Measurements from ENCODE around the gene ZNF541.
A peak's percentile ranks its signal among the peaks of the same experiment; 100 is the strongest.

ZNF541 gene, protein sequence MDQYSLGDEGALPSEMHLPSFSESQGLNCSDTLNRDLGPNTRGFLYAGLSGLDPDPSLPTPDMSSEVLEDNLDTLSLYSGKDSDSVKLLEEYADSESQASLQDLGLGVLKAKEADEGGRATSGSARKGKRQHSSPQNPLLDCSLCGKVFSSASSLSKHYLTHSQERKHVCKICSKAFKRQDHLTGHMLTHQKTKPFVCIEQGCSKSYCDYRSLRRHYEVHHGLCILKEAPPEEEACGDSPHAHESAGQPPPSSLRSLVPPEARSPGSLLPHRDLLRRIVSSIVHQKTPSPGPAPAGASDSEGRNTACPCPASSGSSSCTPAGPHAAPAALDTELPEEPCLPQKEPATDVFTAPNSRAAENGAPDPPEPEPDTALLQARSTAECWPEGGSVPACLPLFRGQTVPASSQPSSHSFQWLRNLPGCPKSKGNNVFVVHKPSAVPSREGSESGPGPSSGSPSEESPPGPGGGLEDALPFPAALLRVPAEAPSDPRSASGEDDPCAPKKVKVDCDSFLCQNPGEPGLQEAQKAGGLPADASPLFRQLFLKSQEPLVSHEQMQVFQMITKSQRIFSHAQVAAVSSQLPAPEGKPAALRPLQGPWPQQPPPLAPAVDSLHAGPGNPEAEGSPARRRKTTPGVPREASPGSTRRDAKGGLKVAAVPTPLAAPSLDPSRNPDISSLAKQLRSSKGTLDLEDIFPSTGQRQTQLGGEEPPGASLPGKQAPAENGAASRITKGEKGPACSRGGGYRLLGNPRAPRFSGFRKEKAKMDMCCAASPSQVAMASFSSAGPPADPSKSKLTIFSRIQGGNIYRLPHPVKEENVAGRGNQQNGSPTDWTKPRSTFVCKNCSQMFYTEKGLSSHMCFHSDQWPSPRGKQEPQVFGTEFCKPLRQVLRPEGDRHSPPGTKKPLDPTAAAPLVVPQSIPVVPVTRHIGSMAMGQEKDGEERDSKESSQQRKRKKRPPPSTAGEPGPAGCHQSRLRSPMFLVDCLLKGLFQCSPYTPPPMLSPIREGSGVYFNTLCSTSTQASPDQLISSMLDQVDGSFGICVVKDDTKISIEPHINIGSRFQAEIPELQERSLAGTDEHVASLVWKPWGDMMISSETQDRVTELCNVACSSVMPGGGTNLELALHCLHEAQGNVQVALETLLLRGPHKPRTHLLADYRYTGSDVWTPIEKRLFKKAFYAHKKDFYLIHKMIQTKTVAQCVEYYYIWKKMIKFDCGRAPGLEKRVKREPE (N-terminal part only)

DNA sequence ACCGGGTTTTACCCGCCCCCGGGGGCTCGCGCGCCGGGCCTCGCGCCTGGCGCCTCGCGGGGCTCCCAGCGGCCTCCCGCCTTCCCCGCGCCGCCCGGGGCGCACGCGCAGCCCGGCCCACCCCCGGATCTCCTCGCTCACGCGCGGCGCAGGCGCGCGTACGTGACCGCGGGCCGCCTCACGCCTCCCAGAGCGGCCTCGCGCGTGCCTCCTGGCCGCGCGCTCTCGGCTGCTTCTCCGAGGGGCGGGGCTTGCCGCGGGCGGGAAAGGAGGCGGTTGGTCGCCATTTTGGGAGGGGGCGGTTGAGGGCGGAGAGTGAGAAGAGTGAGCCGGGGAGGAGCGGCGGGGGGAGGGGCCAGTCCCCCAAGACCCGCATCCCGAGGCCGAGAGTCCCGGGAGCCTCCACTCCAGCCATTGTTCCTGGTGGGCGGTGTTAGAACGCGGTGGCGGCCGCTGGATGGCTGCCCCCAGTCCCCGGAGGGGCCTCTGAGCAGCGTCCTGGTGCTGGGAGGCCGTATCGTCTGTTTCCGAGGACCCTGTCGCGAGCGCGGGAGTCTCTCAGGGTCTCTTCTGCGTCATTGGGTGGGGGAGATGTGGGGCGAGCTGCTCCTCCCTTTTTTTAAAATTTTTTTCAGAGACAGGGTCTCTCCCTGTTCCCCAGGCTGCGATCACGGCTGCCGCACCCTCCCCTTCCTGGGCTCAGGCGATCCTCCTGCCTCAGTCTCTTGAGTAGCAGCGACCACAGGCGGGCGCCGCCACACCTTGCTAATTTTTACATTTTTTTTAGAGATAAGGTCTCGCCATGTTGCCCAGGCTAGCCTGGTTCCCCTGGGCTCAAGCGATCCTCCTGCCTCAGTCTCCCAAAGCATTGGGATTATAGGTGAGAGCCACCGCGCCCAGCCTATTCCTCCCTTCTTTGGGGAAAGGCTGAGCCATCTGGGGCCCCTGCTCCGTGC is at the start of gene ZNF541:
Gene ZNF541, minus strand, starts transcription at position 78 of the 956 bp plus-strand sequence. CDS start 17,292 bp downstream, outside the sequence.
- DNase-seq = peak; percentile 78

DNA sequence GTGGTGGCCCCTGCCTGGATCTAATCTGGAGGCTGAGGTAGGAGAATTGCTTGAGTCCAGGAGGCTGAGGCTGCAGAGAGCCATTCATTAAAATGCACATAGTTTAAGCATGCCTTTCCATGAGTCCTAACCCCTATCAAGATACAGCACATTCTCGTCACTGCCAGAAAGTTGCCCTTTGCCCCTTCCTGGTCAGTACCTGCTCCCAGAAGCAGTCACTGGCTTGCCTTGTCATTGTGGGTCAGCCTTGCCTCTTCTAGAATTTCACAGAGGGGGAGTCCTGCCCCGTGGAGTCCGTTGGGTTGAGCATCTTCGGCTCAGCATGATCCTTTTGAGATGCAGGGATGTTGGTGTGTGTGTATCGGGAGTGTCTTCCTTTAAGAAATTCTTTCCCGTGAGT is 46.8 kb upstream of the ZNF541 start:
- no peak for DNase-seq

DNA sequence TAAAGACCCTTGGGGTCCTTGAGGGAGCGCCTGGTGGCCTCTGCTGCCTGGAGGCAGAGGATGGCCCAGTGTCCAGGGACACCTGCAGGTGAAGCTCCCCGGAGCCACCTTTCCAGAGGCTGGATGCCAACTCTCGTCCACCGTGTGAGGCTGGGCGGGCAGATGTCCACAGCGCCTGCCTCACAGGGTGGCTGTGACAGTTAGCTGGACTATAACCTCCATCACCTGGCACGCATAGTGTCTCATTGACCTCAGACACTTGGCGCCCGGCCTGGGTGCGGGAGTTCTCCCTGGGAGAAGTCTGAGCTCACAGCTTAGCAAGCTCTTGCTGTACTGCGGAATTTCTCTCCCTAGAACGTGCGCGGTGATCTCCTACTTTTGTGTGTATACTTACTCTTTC is 45.8 kb upstream of the ZNF541 start:
- DNase-seq = no peak

DNA sequence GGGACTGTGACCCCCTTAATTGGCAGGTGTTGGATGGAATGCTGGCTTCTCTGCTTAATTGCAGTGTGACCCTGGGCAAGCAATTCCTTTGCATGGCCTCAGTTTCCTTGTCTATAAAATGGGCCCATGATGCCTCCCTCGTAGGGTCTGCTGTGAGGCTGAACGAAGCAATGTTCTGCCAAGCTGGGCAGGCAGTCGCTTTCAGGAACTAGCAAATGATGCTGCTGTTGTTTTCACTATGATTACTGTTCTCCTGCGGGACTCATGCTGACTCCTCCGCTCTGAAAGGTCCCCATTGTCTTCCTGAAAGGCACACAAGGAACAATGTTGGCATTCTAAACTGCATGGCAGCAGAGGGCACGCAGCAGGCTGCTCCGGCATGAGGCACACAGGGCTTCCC is 42.8 kb upstream of the ZNF541 start:
- DNase-seq = no peak

DNA sequence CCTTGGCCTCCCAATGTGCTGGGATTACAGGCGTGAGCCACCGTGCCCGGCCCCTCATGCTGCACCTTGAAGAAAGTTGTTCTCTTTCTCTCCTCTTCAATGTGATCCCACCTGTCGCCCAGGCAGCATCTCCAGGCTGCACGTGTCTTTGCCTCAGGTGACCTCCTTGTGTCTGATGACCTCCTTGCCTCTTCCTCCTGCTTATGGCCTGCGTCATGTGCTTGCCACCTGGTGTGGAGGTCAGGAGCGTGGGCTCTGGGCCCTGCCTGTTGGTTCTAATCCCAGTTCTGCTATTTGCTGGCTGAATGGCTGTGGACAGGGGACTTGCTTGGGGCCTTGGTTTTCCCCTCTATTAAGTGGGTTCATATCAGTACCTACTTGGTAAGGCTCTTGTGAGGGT is 42.3 kb upstream of the ZNF541 start:
- no peak for DNase-seq

GRCh38 chr19:47614559-47614958 is 41.6 kb upstream of the ZNF541 start:
- DNase-seq = no peak

DNA sequence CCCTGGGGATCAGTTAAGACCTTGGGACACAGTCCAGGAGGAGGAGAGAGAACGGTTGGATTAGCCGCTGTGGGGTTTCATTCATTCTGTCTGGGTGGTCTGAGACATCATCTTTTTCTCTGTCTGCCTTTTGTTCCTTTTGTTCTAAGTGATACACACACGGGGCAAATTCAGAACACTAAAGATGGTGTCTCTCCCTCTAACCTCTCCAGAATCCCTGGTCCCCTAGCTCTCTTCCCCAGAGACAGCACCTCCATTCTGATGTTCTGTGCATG is 41.0 kb upstream of the ZNF541 start:
- DNase-seq = no peak

DNA sequence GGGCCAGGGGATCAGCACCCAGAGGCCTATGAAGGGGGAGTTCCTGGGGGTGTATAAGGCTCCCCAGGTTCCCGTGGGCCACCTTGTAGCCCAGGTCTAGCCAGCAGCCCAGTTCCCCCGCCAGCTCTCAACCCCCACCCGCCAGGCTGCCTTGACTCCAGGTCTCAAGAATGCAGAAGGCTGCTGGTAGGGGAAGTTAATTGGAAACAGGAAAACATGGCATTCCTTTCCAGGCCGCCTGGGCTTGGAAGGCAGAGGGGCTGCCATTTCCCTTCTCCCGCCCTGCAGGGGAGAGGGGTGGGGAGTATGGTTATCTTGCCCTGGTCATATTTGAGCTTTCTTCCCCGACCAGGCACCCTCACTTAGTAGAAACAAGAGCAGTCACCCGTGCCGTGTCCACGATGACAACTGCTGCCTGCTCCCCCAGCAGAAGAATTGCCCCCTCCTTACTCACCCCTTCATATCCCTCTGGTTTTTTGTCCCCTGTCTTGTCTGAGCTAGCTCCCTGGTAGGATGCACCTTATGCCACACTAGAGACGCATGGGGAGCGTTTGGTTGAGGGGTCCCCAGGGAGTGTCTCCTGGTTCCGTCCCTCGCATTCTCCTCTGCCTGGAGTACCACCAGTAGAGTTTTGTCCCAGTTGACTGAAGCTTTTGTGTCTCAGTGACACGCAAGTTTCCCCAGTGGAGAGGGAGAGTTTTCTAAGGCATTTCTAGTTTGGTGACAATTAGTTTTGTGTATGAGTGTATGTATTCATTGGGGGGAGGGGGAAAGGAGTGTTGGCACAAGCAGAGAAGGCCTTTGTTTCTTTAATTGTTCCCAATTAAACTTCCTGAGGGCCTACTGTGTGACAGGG is 40.4 kb upstream of the ZNF541 start:
- DNase-seq = no peak

DNA sequence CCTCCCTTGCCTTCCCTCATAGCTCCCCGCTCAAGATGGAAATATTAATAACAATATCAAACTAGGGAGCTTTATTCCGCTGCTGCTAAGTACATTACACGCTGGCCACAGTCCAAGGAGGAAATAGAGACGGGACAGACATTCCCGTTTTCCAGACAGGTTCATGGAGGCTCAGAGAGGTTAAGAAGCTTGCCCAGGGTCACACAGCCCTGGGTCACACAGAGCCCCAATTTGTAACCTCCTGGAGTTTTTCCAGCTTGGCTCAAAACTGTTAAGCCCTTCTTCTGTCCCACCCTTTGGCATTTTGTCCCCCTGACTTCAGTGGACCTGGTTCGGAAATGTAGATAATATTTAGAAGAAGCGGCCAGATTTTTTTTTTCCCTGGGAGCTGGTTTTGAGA is 38.0 kb upstream of the ZNF541 start:
- no peak for DNase-seq

GRCh38 chr19:47609906-47610894 is 37.3 kb upstream of the ZNF541 start:
- DNase-seq = peak; percentile 76

GRCh38 chr19:47608969-47609905 is 36.3 kb upstream of the ZNF541 start, which contains the start of gene BICRA:
TSS of gene BICRA (plus strand) at chr19:47609134. CDS start at chr19:47673575, 64,441 bp downstream.
- peak; percentile 94 for DNase-seq

DNA sequence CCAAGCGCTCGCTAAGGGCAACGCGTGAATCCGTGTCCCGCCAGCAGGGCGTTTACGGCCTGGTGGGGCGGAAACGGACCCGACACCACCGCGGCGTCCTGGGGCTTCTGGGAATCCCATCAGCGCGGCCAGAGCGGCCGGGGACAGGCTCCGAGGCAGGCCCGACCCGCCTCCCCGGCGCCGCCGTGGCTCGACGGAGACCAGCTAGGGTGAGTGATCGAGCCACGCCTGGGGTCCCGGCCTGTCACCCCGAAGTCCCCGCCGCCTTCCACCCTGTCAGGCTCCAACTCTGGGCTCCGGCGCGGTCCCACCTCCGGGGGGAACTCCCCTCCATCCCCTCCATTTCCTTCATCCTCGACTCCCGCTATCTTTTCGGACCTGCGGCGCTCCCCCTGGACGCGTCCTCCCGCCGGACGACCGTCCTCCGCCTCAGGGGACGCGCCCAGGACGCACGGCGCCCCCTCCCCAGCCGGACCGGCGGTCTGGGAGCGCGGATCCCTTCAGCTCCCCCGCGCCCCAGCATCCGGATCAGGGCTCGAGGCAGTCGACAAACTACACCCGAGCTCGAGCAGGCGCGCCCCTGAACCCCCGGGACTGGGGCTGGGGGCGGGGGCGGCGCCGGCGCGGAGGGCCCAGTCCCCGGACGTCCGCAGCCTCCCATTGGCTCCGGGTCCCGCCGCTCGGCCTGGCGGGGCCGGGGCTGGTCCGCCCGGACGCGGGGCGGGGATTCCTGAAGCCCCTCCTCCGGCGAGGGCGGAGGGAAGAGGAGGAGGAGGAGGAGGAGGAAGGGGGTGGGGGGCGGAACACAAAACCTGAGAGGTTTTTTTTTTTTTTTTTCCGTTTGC is 35.3 kb upstream of the ZNF541 start:
- DNase-seq = peak; percentile 97

GRCh38 chr19:47607564-47608073 is 34.7 kb upstream of the ZNF541 start:
- no peak for DNase-seq

DNA sequence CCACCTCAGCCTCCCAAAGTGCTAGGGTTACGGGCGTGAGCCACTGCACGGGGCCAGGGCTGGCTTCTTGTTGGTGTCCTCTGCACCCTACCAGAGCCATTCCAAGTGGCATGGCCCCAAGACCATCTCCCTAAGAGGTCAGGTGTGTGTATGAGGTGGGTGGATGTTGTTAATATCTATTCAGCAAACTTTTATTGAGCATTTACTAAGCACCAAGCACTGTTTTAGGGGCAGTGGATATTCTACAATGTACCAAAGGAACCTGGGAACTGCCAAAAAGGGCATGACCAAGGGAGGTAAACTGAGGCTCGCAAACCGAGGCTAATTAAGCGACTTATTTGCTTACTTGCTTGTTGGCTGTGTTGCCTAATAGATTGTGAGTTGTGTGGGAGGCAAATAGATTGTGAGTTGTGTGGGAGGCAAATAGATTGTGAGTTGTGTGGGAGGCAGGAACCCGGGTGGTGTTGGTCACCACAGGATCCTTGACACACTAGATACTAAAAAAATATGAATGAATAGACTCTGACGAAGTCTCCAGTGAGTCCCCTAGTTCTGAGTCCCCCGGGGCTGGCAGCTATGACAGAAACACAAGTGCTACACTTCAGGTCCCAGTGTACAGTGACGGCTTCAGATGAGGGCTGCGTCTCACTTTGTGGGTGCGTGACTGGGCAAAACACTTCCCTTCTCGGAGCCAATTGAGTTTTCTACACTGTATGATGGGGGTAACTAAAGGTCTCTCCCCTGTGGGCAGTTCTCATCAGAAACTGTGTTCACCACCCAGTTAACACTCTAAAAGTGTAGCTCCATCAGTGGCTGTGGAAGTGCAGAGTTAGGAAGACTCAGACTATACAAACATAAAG is 31.0 kb upstream of the ZNF541 start:
- DNase-seq = peak; percentile 42

- DNase-seq = no peak
Observed at GRCh38 chr19:47601180-47601904, 28.4 kb upstream of the ZNF541 start.
